ENCODE measurements around the gene DIP2C.

Gene DIP2C

GRCh38 chr10:339038-339391, 350.5 kb downstream of the DIP2C start:
- Mint-ChIP-seq H3K4me1 (ENCODE audit: low read depth) (no peaks in the 10 kb centered on the region), H3K4me3 (no peak overlapping the region), H3K27me3 (no peaks in the 10 kb centered on the region), H3K9me3 (no peaks in the 10 kb centered on the region), H3K27ac (no peak overlapping the region), H3K36me3 (ENCODE audit: low read depth) (peaks cover 16% of the 10 kb centered on the region)
- intact Hi-C loops (cut with micrococcal nuclease): no loop called here

GRCh38 chr10:338171-339037, 351.1 kb downstream of the DIP2C start:
- intact Hi-C loops (cut with micrococcal nuclease): no loop called here

GRCh38 chr10:336247-336646, 353.2 kb downstream of the DIP2C start:
- Mint-ChIP-seq H3K4me1 (ENCODE audit: low read depth) (no peaks in the 10 kb centered on the region), H3K4me3 (no peak overlapping the region), H3K9me3 (no peaks in the 10 kb centered on the region), H3K27me3 (peaks cover 4% of the 10 kb centered on the region), H3K36me3 (ENCODE audit: low read depth) (peaks cover 16% of the 10 kb centered on the region), H3K27ac (no peak overlapping the region)
- intact Hi-C loops (cut with micrococcal nuclease): no loop called here

More at GRCh38 chr10:338171-339037, 351.1 kb downstream of the DIP2C start:
- Mint-ChIP-seq H3K9me3 (no peaks in the 10 kb centered on the region), H3K4me1 (ENCODE audit: low read depth) (no peaks in the 10 kb centered on the region), H3K36me3 (ENCODE audit: low read depth) (peaks cover 16% of the 10 kb centered on the region), H3K27me3 (peaks cover 2% of the 10 kb centered on the region), H3K4me3 (no peak overlapping the region), H3K27ac (no peak overlapping the region)

GRCh38 chr10:335151-335800, 354.2 kb downstream of the DIP2C start:
- intact Hi-C loops (cut with micrococcal nuclease): no loop called here
- Mint-ChIP-seq H3K36me3 (ENCODE audit: low read depth) (peaks cover 16% of the 10 kb centered on the region), H3K27ac (no peak overlapping the region), H3K9me3 (no peaks in the 10 kb centered on the region), H3K27me3 (peaks cover 4% of the 10 kb centered on the region), H3K4me1 (ENCODE audit: low read depth) (no peaks in the 10 kb centered on the region), H3K4me3 (no peak overlapping the region)

GRCh38 chr10:331186-331585, 358.3 kb downstream of the DIP2C start:
- Mint-ChIP-seq H3K27me3 (peaks cover 5% of the 10 kb centered on the region), H3K27ac (no peak overlapping the region)
- intact Hi-C loops (cut with micrococcal nuclease): no loop called here

GRCh38 chr10:329361-330099, 359.9 kb downstream of the DIP2C start:
- Mint-ChIP-seq H3K36me3 (ENCODE audit: low read depth) (no peaks in the 10 kb centered on the region), H3K27me3 (peaks cover 7% of the 10 kb centered on the region), H3K4me3 (peak overlapping the region; percentile 13), H3K4me1 (ENCODE audit: low read depth) (peaks cover 5% of the 10 kb centered on the region), H3K27ac (peak overlapping the region; percentile 7), H3K9me3 (no peaks in the 10 kb centered on the region)
- intact Hi-C loops (cut with micrococcal nuclease): no loop called here

More at GRCh38 chr10:331186-331585, 358.3 kb downstream of the DIP2C start:
- Mint-ChIP-seq H3K36me3 (ENCODE audit: low read depth) (no peaks in the 10 kb centered on the region), H3K4me3 (no peak overlapping the region), H3K9me3 (no peaks in the 10 kb centered on the region), H3K4me1 (ENCODE audit: low read depth) (no peaks in the 10 kb centered on the region)

GRCh38 chr10:327889-328852, 361.3 kb downstream of the DIP2C start:
- Mint-ChIP-seq H3K27me3 (peaks cover 4% of the 10 kb centered on the region), H3K27ac (no peak overlapping the region), H3K4me1 (ENCODE audit: low read depth) (peaks cover 11% of the 10 kb centered on the region), H3K36me3 (ENCODE audit: low read depth) (no peaks in the 10 kb centered on the region), H3K4me3 (no peak overlapping the region), H3K9me3 (no peaks in the 10 kb centered on the region)
- intact Hi-C loops (cut with micrococcal nuclease): no loop called here

GRCh38 chr10:326894-327635, 362.4 kb downstream of the DIP2C start:
- Mint-ChIP-seq H3K4me1 (ENCODE audit: low read depth) (peaks cover 11% of the 10 kb centered on the region), H3K27ac (no peak overlapping the region)

GRCh38 chr10:326350-326749, 363.1 kb downstream of the DIP2C start:
- peaks cover 11% of the 10 kb centered on the region for H3K4me1 Mint-ChIP-seq (ENCODE audit: low read depth)
- peaks cover 4% of the 10 kb centered on the region for H3K27me3 Mint-ChIP-seq
- H3K9me3 Mint-ChIP-seq: no peaks in the 10 kb centered on the region
- H3K4me3 Mint-ChIP-seq: no peak overlapping the region
- H3K27ac Mint-ChIP-seq: no peak overlapping the region
- intact Hi-C loops (cut with micrococcal nuclease): no loop called here
- no peaks in the 10 kb centered on the region for H3K36me3 Mint-ChIP-seq (ENCODE audit: low read depth)

More at GRCh38 chr10:326894-327635, 362.4 kb downstream of the DIP2C start:
- Mint-ChIP-seq H3K4me3 (no peak overlapping the region), H3K27me3 (peaks cover 4% of the 10 kb centered on the region), H3K9me3 (no peaks in the 10 kb centered on the region), H3K36me3 (ENCODE audit: low read depth) (no peaks in the 10 kb centered on the region)
- intact Hi-C loops (cut with micrococcal nuclease): no loop called here

GRCh38 chr10:325282-325681, 364.2 kb downstream of the DIP2C start:
- Mint-ChIP-seq H3K4me3 (no peak overlapping the region), H3K36me3 (ENCODE audit: low read depth) (no peaks in the 10 kb centered on the region), H3K9me3 (no peaks in the 10 kb centered on the region), H3K27me3 (peaks cover 4% of the 10 kb centered on the region), H3K27ac (no peak overlapping the region), H3K4me1 (ENCODE audit: low read depth) (peaks cover 11% of the 10 kb centered on the region)
- intact Hi-C loops (cut with micrococcal nuclease): no loop called here

- intact Hi-C loops (cut with micrococcal nuclease): no loop called here
Observed at GRCh38 chr10:324593-324992, 364.9 kb downstream of the DIP2C start.

GRCh38 chr10:323651-324293, 365.7 kb downstream of the DIP2C start:
- Mint-ChIP-seq H3K27ac (no peak overlapping the region), H3K4me3 (no peak overlapping the region)

More at GRCh38 chr10:324593-324992, 364.9 kb downstream of the DIP2C start:
- Mint-ChIP-seq H3K9me3 (no peaks in the 10 kb centered on the region), H3K36me3 (ENCODE audit: low read depth) (no peaks in the 10 kb centered on the region), H3K4me1 (ENCODE audit: low read depth) (peaks cover 11% of the 10 kb centered on the region), H3K27me3 (peaks cover 4% of the 10 kb centered on the region), H3K4me3 (no peak overlapping the region), H3K27ac (no peak overlapping the region)

More at GRCh38 chr10:323651-324293, 365.7 kb downstream of the DIP2C start:
- H3K36me3 Mint-ChIP-seq (ENCODE audit: low read depth): no peaks in the 10 kb centered on the region
- H3K9me3 Mint-ChIP-seq: no peaks in the 10 kb centered on the region
- intact Hi-C loops (cut with micrococcal nuclease): no loop called here
- peaks cover 11% of the 10 kb centered on the region for H3K4me1 Mint-ChIP-seq (ENCODE audit: low read depth)
- H3K27me3 Mint-ChIP-seq: peaks cover 2% of the 10 kb centered on the region

Data from dendritic cell treated with granulocyte-macrophage colony-stimulating factor and Interleukin-4, amounts not matched to agents 40 ng/mL and 50 ng/mL, for 4 days (primary cell).